ENCODE data around the gene ZNF697. TPM values are rescaled to one million over a fixed set of nuclear protein-coding genes. Genes with fewer than 3 reads are reported as not detected.

ZNF697 gene
- total RNA-seq, 1 experiment from 2014 or later: 7.1 TPM

- H3K36me3 ChIP-seq (ENCODE audit: control insufficient read depth, insufficient read depth, low read length): no peaks in the 10 kb centered on the region
- H3K4me1 ChIP-seq (ENCODE audit: control insufficient read depth, insufficient read depth, low read length): no peaks in the 10 kb centered on the region
- no peaks in the 10 kb centered on the region for H3K9me3 ChIP-seq (ENCODE audit: control insufficient read depth, insufficient read depth, low read depth, low read length)
- intact Hi-C loops (cut with micrococcal nuclease; ENCODE audit: unreplicated experiment): no loop called here
- no peak for ATAC-seq
- POLR2A ChIA-PET: no interaction called here
- CTCF ChIA-PET: interaction anchor here (0.6 kb wide), 1 partner anchor 63 kb away, joined by 6 read pairs; no protein-coding TSS in a partner anchor
- H3K4me3 ChIP-seq (ENCODE audit: low read depth in 2 of 2, low read length in 2 of 2): no peak overlapping the region
- in situ Hi-C loops (cut with HindIII; ENCODE audit: low pct_unique_long_range_greater_than_20kb, low sequenced_read_pairs): no loop called here
- no TSS peak for BruUV-seq (replicated peaks)
- no peaks in the 10 kb centered on the region for H3K27me3 ChIP-seq (ENCODE audit: control insufficient read depth, insufficient read depth, low read length)
- no peak for DNase-seq (ENCODE audit: low read depth, low spot score)
- no peak overlapping the region for H3K27ac ChIP-seq (ENCODE audit: low read length)
- no peak for TF ChIP-seq POLR2AphosphoS5 (IDR thresholded peaks at IDR 0.05; ENCODE audit: low read depth, low read length)
Measured at GRCh38 chr1:119600561-119600960, 47.5 kb downstream of the ZNF697 start.

GRCh38 chr1:119595606-119596005 lies 52.5 kb downstream of the ZNF697 start:
- Histone ChIP-seq H3K4me1 (ENCODE audit: control insufficient read depth, insufficient read depth, low read length) (no peaks in the 10 kb centered on the region), H3K4me3 (ENCODE audit: low read depth in 2 of 2, low read length in 2 of 2) (no peak overlapping the region), H3K27me3 (ENCODE audit: control insufficient read depth, insufficient read depth, low read length) (no peaks in the 10 kb centered on the region), H3K27ac (ENCODE audit: low read length) (no peak overlapping the region), H3K36me3 (ENCODE audit: control insufficient read depth, insufficient read depth, low read length) (no peaks in the 10 kb centered on the region), H3K9me3 (ENCODE audit: control insufficient read depth, insufficient read depth, low read depth, low read length) (no peaks in the 10 kb centered on the region)
- POLR2A ChIA-PET: no interaction called here
- no peak for TF ChIP-seq TCF7L2 (IDR thresholded peaks at IDR 0.05; ENCODE audit: low read depth, low read length)
- no peak for TF ChIP-seq SIN3A (IDR thresholded peaks at IDR 0.05; ENCODE audit: borderline replicate concordance, insufficient read depth, low read depth, low read length)
- no peak for TF ChIP-seq REST (IDR thresholded peaks at IDR 0.05; ENCODE audit: insufficient read depth in 1 of 2, low read depth in 2 of 2, low read length in 1 of 2)
- TF ChIP-seq POLR2AphosphoS5 (IDR thresholded peaks at IDR 0.05; ENCODE audit: low read depth, low read length): no peak
- no peak for TF ChIP-seq CTCF (IDR thresholded peaks at IDR 0.05)
- intact Hi-C loops (cut with micrococcal nuclease; ENCODE audit: unreplicated experiment): no loop called here
- BruUV-seq (replicated peaks): no TSS peak
- ATAC-seq (no peak), DNase-seq (ENCODE audit: low read depth, low spot score) (no peak)
- in situ Hi-C loops (cut with HindIII; ENCODE audit: low pct_unique_long_range_greater_than_20kb, low sequenced_read_pairs): no loop called here
- CTCF ChIA-PET: no interaction called here

- ChIA-PET CTCF (no interaction called here), POLR2A (no interaction called here)
- in situ Hi-C loops (cut with HindIII; ENCODE audit: low pct_unique_long_range_greater_than_20kb, low sequenced_read_pairs) (no loop called here), intact Hi-C loops (cut with micrococcal nuclease; ENCODE audit: unreplicated experiment) (no loop called here)
- no peaks in the 10 kb centered on the region for H3K27me3 ChIP-seq (ENCODE audit: control insufficient read depth, insufficient read depth, low read length)
- TF ChIP-seq TCF7L2 (IDR thresholded peaks at IDR 0.05; ENCODE audit: low read depth, low read length) (no peak), REST (IDR thresholded peaks at IDR 0.05; ENCODE audit: insufficient read depth in 1 of 2, low read depth in 2 of 2, low read length in 1 of 2) (no peak), SIN3A (IDR thresholded peaks at IDR 0.05; ENCODE audit: borderline replicate concordance, insufficient read depth, low read depth, low read length) (no peak), CTCF (IDR thresholded peaks at IDR 0.05) (no peak), POLR2AphosphoS5 (IDR thresholded peaks at IDR 0.05; ENCODE audit: low read depth, low read length) (no peak)
- no peak overlapping the region for H3K27ac ChIP-seq (ENCODE audit: low read length)
- no peak for DNase-seq (ENCODE audit: low read depth, low spot score)
- no peak for ATAC-seq
- H3K4me3 ChIP-seq (ENCODE audit: low read depth in 2 of 2, low read length in 2 of 2): no peak overlapping the region
- no peaks in the 10 kb centered on the region for H3K36me3 ChIP-seq (ENCODE audit: control insufficient read depth, insufficient read depth, low read length)
- no peaks in the 10 kb centered on the region for H3K9me3 ChIP-seq (ENCODE audit: control insufficient read depth, insufficient read depth, low read depth, low read length)
- BruUV-seq (replicated peaks): no TSS peak
- H3K4me1 ChIP-seq (ENCODE audit: control insufficient read depth, insufficient read depth, low read length): no peaks in the 10 kb centered on the region
Measured at GRCh38 chr1:119595168-119595567, 52.9 kb downstream of the ZNF697 start.

Measured in Panc1 (cell line).